Measurements from ENCODE around the gene POTEB2. TPM values are rescaled to one million over a fixed set of nuclear protein-coding genes. Genes with fewer than 3 reads are reported as not detected.
"Not testable (repeated sequence)": the region's sequence is repeated elsewhere in the genome, so short reads cannot be mapped to it uniquely, and the experiment has no call there.

Gene POTEB2
- total RNA-seq = not detected

DNA sequence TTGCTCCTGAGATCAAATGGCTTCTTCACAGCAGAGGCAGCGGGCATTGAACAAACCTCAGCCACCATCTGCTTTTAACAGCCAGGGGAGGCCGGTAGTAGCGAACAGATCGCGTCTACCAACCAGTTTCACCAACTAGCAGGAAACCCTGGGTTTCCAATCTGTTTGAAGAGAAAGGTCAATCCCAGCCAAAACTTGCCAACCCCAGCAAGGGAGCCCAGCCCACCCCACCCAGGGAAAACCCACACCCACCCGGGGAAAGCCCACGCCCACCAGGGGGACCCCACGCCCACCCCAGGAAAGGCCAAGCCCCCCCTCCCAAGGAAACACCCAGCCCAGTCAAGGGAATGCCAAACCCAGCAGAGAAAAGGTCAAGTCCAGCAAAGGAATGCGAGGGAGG is at the start of gene POTEB2:
Gene POTEB2, minus strand, starts transcription at position 101 of the 400 bp plus-strand sequence. Its CDS starts 33 bp downstream, at position 68.
- intact Hi-C loops (cut with DNase I); H3K27me3 ChIP-seq; H3K9me3 ChIP-seq; H3K36me3 ChIP-seq; DNase-seq (ENCODE audit: extremely low spot score in 2 of 2); H3K27ac ChIP-seq; H3K4me1 ChIP-seq; H3K4me3 ChIP-seq: not testable (repeated sequence)

- H3K4me3 ChIP-seq; H3K27ac ChIP-seq; H3K4me1 ChIP-seq; intact Hi-C loops (cut with DNase I); H3K27me3 ChIP-seq; H3K36me3 ChIP-seq; H3K9me3 ChIP-seq; DNase-seq (ENCODE audit: extremely low spot score in 2 of 2): not testable (repeated sequence)
Measured at GRCh38 chr15:20879916-20880315, 13.8 kb upstream of the POTEB2 start.

- DNase-seq (ENCODE audit: extremely low spot score in 2 of 2); H3K4me1 ChIP-seq; H3K4me3 ChIP-seq; H3K9me3 ChIP-seq; H3K36me3 ChIP-seq; H3K27me3 ChIP-seq; intact Hi-C loops (cut with DNase I); H3K27ac ChIP-seq: not testable (repeated sequence)
Measured at GRCh38 chr15:20878464-20878863, 12.3 kb upstream of the POTEB2 start.

DNA sequence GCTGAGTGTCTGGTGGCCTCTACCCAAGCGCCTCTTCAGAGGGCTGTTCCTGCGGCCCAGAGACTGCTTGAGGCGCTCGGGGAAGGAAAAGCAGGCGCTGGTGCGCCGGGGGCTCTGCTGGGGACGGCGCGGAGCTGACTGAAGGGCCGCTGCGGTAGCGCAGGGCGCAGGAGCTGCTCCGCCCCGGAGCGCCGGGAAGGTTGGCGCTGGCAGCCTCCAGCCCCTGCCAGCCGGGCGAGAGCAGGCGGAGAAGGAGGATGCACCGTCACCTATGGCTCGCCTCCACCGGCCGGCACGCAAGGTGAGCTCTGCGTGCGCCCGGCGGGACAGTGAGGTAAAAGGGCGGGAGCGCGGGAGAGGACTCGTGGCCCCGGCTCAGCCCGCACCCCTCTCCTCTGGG is 11.7 kb upstream of the POTEB2 start:
- DNase-seq (ENCODE audit: extremely low spot score in 2 of 2); H3K27me3 ChIP-seq; H3K36me3 ChIP-seq; H3K27ac ChIP-seq; intact Hi-C loops (cut with DNase I); H3K4me3 ChIP-seq; H3K9me3 ChIP-seq; H3K4me1 ChIP-seq: not testable (repeated sequence)

Small RNAs within 50 kb of the gene (microRNA-seq; reads per million reads assigned to microRNA genes)
- not detected for gene MIR3118-2 (ENCODE audit: borderline number of aligned reads, borderline replicate concordance)

Small RNAs within 50 kb of the gene (small RNA-seq; reads per million reads assigned to genes)
- gene AC012414.2 = not detected
- gene MIR3118-2 = not detected
- not detected for gene RNU6-749P
- not detected for gene ZNF519P2

All from vagina (tissue), 2 donors.